Stimulated activated CD8-positive, alpha-beta memory T cell treated with anti-CD3 and anti-CD28 coated beads, Interleukin-2, amount 100 ng/mL, for 1 hour (primary cell): ENCODE results near the gene DCC.
"Not testable (repeated sequence)": the region's sequence is repeated elsewhere in the genome, so short reads cannot be mapped to it uniquely, and the experiment has no call there.

Source experiments
- DNase-seq, 2 donors: peaks; one replicate each; pipeline ENCODE4 v3.0.0-alpha.2; 2020; ENCODE audit warnings: low read depth in 2 of 2

DCC gene

GRCh38 chr18:52352920-52353319, 12.9 kb downstream of the DCC start:
- no peak for DNase-seq

- DNase-seq = no peak
Measured at GRCh38 chr18:52353589-52353988, 13.6 kb downstream of the DCC start.

- DNase-seq = no peak
Measured at GRCh38 chr18:52363861-52364260, 23.9 kb downstream of the DCC start.

GRCh38 chr18:52366851-52367250, 26.9 kb downstream of the DCC start:
- DNase-seq = not testable (repeated sequence)

GRCh38 chr18:52367953-52368742, 28.2 kb downstream of the DCC start:
- DNase-seq = no peak

- DNase-seq = no peak
Measured at GRCh38 chr18:52370841-52371240, 30.8 kb downstream of the DCC start.

GRCh38 chr18:52376104-52376503, 36.1 kb downstream of the DCC start:
- no peak for DNase-seq

GRCh38 chr18:52377094-52377493, 37.1 kb downstream of the DCC start:
- DNase-seq = no peak

- no peak for DNase-seq
Measured at GRCh38 chr18:52386306-52386705, 46.3 kb downstream of the DCC start.

GRCh38 chr18:52387175-52387574, 47.2 kb downstream of the DCC start:
- no peak for DNase-seq

- no peak for DNase-seq
Measured at GRCh38 chr18:52391810-52392559, 52.0 kb downstream of the DCC start.

- DNase-seq = no peak
Measured at GRCh38 chr18:52394602-52395001, 54.6 kb downstream of the DCC start.

- no peak for DNase-seq
Measured at GRCh38 chr18:52395146-52395852, 55.3 kb downstream of the DCC start.

GRCh38 chr18:52401236-52401635, 61.2 kb downstream of the DCC start:
- no peak for DNase-seq

- no peak for DNase-seq
Measured at GRCh38 chr18:52402814-52403213, 62.8 kb downstream of the DCC start.

GRCh38 chr18:52403291-52404021, 63.5 kb downstream of the DCC start:
- no peak for DNase-seq

GRCh38 chr18:52408800-52409302, 68.9 kb downstream of the DCC start:
- DNase-seq = no peak

- no peak for DNase-seq
Measured at GRCh38 chr18:52409727-52410126, 69.7 kb downstream of the DCC start.

GRCh38 chr18:52415131-52415530, 75.1 kb downstream of the DCC start:
- no peak for DNase-seq

- no peak for DNase-seq
Measured at GRCh38 chr18:52422985-52423601, 83.1 kb downstream of the DCC start.

GRCh38 chr18:52426041-52426440, 86.0 kb downstream of the DCC start:
- no peak for DNase-seq
